ENCODE data around the gene PTGFRN.
"Not testable (repeated sequence)": the region's sequence is repeated elsewhere in the genome, so short reads cannot be mapped to it uniquely, and the experiment has no call there.

The PTGFRN gene

GRCh38 chr1:116909512-116910378 is at the start of gene PTGFRN:
TSS of gene PTGFRN (plus strand) at chr1:116909916. CDS start at chr1:116910204, 288 bp downstream.
- DNase-seq = peak; percentile 45 to 59

- not testable (repeated sequence) for DNase-seq
Measured at GRCh38 chr1:116860167-116860566, 49.5 kb upstream of the PTGFRN start.

- no peak for DNase-seq
Measured at GRCh38 chr1:116861137-116861536, 48.6 kb upstream of the PTGFRN start.

GRCh38 chr1:116863031-116863430 is 46.7 kb upstream of the PTGFRN start:
- not testable (repeated sequence) for DNase-seq

GRCh38 chr1:116866478-116866877 is 43.2 kb upstream of the PTGFRN start:
- not testable (repeated sequence) for DNase-seq

GRCh38 chr1:116868385-116868784 is 41.3 kb upstream of the PTGFRN start:
- no peak for DNase-seq

- no peak for DNase-seq
Measured at GRCh38 chr1:116869611-116870010, 40.1 kb upstream of the PTGFRN start.

- DNase-seq = no peak
Measured at GRCh38 chr1:116870300-116870699, 39.4 kb upstream of the PTGFRN start.

- DNase-seq = no peak
Measured at GRCh38 chr1:116871779-116872146, 38.0 kb upstream of the PTGFRN start.

GRCh38 chr1:116873680-116874271 is 35.9 kb upstream of the PTGFRN start:
- DNase-seq = peak; percentile 48 to 50

- DNase-seq = peak; percentile 33 to 41
Measured at GRCh38 chr1:116874733-116875249, 34.9 kb upstream of the PTGFRN start.

GRCh38 chr1:116875391-116875790 is 34.3 kb upstream of the PTGFRN start:
- no peak for DNase-seq

GRCh38 chr1:116875946-116876345 is 33.8 kb upstream of the PTGFRN start:
- not testable (repeated sequence) for DNase-seq

GRCh38 chr1:116877141-116877818 is 32.4 kb upstream of the PTGFRN start:
- DNase-seq = no peak

GRCh38 chr1:116878804-116879477 is 30.8 kb upstream of the PTGFRN start:
- DNase-seq = peak; percentile 24 to 36

- no peak for DNase-seq
Measured at GRCh38 chr1:116879478-116880133, 30.1 kb upstream of the PTGFRN start.

- no peak for DNase-seq
Measured at GRCh38 chr1:116880917-116881316, 28.8 kb upstream of the PTGFRN start.

- peak; percentile 56 to 63 for DNase-seq
Measured at GRCh38 chr1:116881879-116882520, 27.7 kb upstream of the PTGFRN start.

GRCh38 chr1:116882866-116883265 is 26.9 kb upstream of the PTGFRN start:
- no peak for DNase-seq

- DNase-seq = no peak
Measured at GRCh38 chr1:116886291-116886878, 23.3 kb upstream of the PTGFRN start.

- no peak for DNase-seq
Measured at GRCh38 chr1:116887212-116887611, 22.5 kb upstream of the PTGFRN start.

Measured in activated T-cell treated with anti-CD3 and anti-CD28 coated beads, Interleukin-2, amount 50 U/mL, for 48 hours (primary cell).